SK-MEL-5 (cell line): ENCODE data around the gene PRKD1. TPM values are rescaled to one million over a fixed set of nuclear protein-coding genes. Genes with fewer than 3 reads are reported as not detected.
A peak's percentile ranks its signal among the peaks of the same experiment; 100 is the strongest.
"Not testable (repeated sequence)": the region's sequence is repeated elsewhere in the genome, so short reads cannot be mapped to it uniquely, and the experiment has no call there.

Source experiments
- DNase-seq: peaks from one replicate; pipeline ENCODE4 v3.0.0-alpha.2; 2016; ENCODE audit warnings: low read depth, low spot score
- in situ Hi-C: cut with HindIII; loops from 2 replicates; pipeline ENCODE4 v1.10.0; 2016; ENCODE audit warnings: low sequenced_read_pairs, high pct_unique_total_duplicates, low pct_unique_long_range_greater_than_20kb
- total RNA-seq: library from RNA; depleted of rRNA; stranded (reverse); fragments of >200 nt; shearing (Covaris generic); gene quantifications from 2 replicates; pipeline ENCODE4 v1.2.3, GENCODE V29; 2014

PRKD1 gene
- total RNA-seq, 1 experiment from 2014 or later, result 10.7 TPM

- in situ Hi-C loops, result no loop called here
- peak; percentile 16 for DNase-seq
These were observed 145.6 kb downstream of the PRKD1 start for GRCh38 chr14:29782041-29782440.

GRCh38 chr14:29777142-29777541 lies 150.5 kb downstream of the PRKD1 start:
- in situ Hi-C loops, DNase-seq: not testable (repeated sequence)

DNA sequence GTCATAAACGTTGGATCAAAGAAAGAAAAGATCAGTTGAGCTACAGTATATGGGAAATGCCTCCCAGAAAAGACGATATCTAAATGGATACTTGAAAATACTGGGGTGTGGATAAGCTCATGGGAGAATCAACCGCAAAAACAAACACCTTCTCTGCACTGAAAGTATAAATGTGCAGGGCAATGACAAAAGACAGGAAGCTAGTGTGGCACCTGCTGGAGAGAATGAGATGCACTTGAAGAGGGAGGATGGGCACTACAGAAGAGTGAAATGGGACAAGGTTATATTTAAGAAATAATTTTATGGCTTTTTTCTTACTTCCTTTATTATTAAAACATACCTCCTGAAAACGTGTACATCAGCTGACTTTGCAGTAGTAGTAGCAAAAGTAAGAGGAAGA lies 153.7 kb downstream of the PRKD1 start:
- DNase-seq, result no peak
- in situ Hi-C loops, result no loop called here

DNA sequence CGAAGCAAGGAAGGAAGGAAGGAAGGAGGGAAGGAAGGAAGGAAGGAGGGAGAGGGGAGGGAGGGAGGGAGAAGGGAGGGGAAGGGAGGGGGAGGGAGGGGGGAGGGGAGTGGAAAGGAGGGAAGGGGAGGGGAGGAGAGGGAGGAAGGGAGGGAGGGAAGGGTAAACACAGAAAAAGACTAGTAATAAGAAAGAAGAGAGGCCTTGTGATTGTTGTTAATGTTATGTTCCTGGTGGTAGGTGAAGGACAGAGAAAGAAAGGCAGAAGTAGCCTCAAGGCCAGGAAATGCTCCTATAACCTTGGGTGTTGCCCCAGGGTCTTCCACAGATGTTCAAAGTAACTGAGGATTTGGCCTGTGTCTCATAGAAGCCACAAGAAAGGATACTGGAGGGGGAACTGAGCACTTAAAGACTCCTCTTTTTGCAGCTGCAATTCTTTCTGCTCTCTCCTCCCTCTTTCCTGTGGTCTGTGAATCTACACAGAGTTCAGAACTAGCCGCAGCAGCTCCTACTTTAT lies 164.2 kb downstream of the PRKD1 start:
- in situ Hi-C loops, result no loop called here
- DNase-seq, result no peak

GRCh38 chr14:29759521-29760340 lies 167.9 kb downstream of the PRKD1 start:
- DNase-seq, result peak; percentile 77

DNA sequence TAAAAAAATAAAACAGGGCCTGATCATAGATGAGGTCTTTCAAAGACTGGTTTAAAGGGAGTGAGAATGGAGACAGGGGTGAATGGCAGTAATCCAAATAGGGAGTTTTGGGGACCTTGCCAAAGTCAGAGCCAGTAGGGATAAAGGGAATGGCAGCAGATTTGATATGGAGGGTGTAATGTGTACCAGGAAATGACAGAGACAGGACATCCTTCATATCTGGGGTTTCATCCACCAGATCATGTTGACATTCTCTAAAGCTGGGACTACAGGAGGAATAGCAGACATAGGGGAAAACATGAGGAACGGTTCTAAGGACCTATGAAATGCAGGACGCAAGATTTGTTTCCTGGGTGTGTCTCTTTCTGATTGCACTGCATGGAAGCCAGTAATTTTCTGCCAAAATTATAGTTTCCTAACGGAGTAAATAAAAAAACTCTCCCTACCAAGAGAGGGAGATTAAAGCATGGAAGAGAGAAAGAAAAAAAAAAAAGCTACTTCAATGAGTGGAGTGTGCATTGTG lies 169.9 kb downstream of the PRKD1 start:
- in situ Hi-C loops, result no loop called here
- no peak for DNase-seq

More at GRCh38 chr14:29759521-29760340, 167.9 kb downstream of the PRKD1 start:
- in situ Hi-C loops, result no loop called here

DNA sequence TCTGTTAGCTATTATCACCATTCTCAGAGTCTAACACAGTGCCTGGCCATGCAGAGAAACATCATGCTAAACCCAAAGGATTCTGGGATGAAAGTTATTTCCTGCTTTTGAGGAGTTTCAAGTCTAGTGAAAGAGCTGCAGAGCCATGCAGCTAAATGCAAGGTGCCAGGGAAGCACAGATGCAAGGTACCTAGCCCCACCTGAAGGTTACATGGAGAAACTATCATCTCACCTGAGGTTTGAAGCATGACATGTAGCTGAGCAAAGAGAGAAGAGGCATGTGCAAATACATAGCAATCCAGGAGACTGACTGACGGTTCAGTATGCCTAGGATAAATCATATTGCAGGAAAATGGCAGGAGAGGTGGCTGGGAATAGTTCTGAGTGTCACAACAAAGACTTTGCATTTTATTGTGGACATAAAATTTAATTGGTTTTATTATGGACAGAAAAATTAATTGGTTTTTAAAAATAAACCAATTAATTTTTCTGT lies 170.4 kb downstream of the PRKD1 start:
- DNase-seq, result no peak
- in situ Hi-C loops, result no loop called here

GRCh38 chr14:29756019-29756385 lies 171.6 kb downstream of the PRKD1 start:
- no peak for DNase-seq
- in situ Hi-C loops, result no loop called here

DNA sequence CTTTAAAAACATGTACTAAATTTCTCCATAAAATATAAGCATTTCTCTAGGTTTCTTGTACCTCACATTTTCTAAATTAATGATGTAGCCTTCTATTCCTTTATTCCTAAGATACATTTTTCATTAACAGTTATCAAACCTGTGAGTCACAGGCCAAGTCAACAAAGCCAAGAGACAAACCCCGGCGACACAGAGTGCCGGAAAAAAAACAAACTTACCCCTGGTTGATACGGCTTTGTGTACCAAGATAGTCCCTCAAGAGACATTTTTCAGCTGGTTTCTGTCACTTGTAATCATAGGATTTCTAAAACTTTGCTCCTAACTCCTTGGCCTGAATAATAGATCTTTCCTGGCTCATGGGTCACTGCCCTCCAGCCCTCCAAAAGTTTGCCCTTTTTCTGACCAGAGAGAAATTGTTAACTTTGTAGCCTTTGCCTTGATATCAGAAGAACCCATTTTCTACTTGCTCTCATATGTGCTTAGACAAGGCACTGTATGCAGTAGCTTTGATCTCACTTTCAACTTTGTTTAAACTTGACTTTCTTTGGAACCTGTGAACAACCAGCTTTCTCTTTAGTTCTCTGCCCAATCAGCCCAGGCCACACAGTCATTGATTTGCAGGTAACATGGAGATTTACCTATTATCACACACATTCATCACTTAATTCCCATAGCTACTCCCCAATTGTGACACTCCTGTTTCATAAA lies 172.2 kb downstream of the PRKD1 start:
- in situ Hi-C loops, result no loop called here
- no peak for DNase-seq

GRCh38 chr14:29754134-29754533 lies 173.5 kb downstream of the PRKD1 start:
- no peak for DNase-seq
- in situ Hi-C loops, result no loop called here

GRCh38 chr14:29752221-29752923 lies 175.3 kb downstream of the PRKD1 start:
- in situ Hi-C loops, result no loop called here
- DNase-seq, result no peak

- in situ Hi-C loops, result no loop called here
- DNase-seq, result no peak
These were observed 177.8 kb downstream of the PRKD1 start for GRCh38 chr14:29749829-29750228.

DNA sequence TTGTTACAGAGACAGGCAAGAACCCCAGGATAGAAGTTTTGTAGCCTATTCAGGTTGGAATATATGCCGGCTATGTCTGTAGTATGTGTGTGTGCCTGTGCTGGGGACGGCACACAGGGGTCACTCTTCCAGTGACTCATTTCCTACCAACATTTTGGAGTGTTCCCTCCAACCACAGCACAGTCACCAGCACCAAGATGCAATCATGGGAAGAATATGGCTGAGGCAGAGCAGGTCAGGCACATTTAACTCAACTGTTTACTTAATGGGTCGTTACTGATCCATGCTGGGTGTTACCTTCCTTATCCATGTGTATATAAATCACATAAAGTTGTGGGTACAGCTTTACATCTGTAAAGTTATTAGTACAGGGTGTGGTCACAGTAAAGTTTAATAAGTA lies 178.3 kb downstream of the PRKD1 start:
- DNase-seq, result peak; percentile 41
- in situ Hi-C loops, result no loop called here

GRCh38 chr14:29745863-29746262 lies 181.8 kb downstream of the PRKD1 start:
- DNase-seq, result no peak
- in situ Hi-C loops, result no loop called here

DNA sequence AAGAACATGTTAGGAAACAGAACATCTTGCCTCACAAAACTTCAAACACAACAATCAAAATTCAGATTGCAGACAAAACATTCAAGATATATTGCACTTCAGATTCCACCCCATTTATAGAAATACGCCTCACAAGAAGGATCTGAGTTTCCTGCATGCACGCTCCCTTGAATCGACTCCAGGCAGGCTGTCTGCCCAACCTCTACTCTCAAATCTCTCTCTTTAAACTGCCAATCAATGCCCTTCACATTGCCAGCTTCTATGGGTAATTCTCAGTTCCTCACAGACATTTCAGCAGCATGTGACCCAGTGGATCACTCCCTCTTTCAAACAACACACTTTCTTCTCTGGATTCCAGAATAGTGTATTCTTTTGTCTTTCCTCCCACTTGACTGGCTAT lies 184.1 kb downstream of the PRKD1 start:
- DNase-seq, result peak; percentile 78
- in situ Hi-C loops, result no loop called here

DNA sequence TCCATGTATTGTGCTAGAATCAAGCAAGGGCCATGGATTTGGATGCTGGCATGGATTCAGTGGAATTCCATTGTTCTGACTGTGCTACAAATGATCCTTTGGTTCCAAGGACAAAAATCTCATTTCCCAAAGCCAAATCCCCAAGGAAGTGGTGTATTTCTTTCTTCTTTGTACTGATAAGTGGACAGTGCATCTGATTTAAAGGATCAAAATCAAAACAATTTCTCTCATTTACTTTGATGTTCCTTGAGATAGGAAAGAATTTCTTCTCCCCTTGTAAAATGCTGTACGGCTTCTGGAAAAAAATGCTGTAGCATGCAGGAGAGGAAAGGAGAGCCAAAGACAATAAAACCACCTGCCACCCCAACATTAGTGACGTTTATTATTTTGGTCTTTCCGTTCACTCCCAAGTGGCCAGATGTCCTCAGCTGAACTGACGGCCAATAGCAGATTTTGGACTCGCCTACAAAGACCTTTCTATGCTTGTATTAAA lies 185.7 kb downstream of the PRKD1 start:
- in situ Hi-C loops, result no loop called here
- no peak for DNase-seq

DNA sequence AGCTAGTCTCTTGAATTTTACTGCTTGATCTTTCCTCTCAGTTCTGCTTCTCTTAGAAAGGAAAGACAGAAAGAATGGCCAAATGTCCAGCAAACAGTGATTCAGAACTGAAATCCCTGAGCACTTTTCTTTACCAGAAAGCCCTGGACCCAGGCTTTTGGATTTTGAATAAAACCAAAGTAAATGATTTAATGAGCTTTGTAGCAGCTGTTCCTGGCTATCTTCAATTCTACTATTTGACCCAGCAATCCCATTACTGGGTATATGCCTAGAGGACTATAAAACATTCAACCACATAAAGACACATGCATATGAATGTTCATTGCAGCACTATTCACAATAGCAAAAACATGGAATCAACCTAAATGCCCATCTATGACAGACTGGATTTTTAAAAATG lies 187.2 kb downstream of the PRKD1 start:
- in situ Hi-C loops, result no loop called here
- no peak for DNase-seq

DNA sequence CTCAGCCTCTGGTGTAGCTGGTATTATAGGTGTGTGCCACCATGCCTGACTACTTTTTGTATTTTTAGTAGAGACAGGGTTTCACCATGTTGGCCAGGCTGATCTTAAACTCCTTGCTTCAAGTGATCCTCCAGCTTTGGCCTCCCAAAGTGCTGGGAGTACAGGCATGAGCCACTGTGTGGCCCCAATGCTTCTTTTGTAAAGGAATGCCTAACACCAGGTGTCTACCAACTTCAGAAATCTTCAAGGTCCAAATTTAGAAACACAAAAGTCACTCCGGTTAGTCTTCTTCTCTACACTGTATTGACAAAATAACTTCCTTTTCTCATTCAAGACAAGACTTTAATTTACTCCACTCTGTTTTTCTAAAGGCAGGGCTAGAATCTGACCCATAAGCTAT lies 188.7 kb downstream of the PRKD1 start:
- in situ Hi-C loops, result no loop called here
- DNase-seq, result no peak
